ENCODE data around the gene ZNF276. TPM values are rescaled to one million over a fixed set of nuclear protein-coding genes. Genes with fewer than 3 reads are reported as not detected.
"Not testable (repeated sequence)": the region's sequence is repeated elsewhere in the genome, so short reads cannot be mapped to it uniquely, and the experiment has no call there.

Gene ZNF276
- 15.5 and 18.0 TPM in 2 replicates for total RNA-seq (2014; rRNA removed; shearing (Covaris generic))
- polyA plus RNA-seq (2014; cell fraction: nucleus; rRNA removed) = 131 and 135 TPM in 2 replicates

GRCh38 chr16:89720813-89721545 is at the start of gene ZNF276, which contains the start of gene VPS9D1:
TSS of gene ZNF276 (plus strand) at chr16:89721537. CDS start at chr16:89721641, 104 bp downstream.
TSS of gene VPS9D1 (minus strand) at chr16:89720898. CDS start at chr16:89720861, 37 bp downstream.
- DNase-seq (ENCODE audit: extremely low read depth, low read depth) = peak; percentile 79

- DNase-seq (ENCODE audit: extremely low read depth, low read depth) = not testable (repeated sequence)
These were observed 49.8 kb upstream of the ZNF276 start for GRCh38 chr16:89671565-89671964.

GRCh38 chr16:89672177-89672941 is 49.0 kb upstream of the ZNF276 start:
- no peak for DNase-seq (ENCODE audit: extremely low read depth, low read depth)

GRCh38 chr16:89678258-89678657 is 43.1 kb upstream of the ZNF276 start:
- no peak for DNase-seq (ENCODE audit: extremely low read depth, low read depth)

- no peak for DNase-seq (ENCODE audit: extremely low read depth, low read depth)
These were observed 35.4 kb upstream of the ZNF276 start for GRCh38 chr16:89685916-89686315.

GRCh38 chr16:89686520-89687091 is 34.7 kb upstream of the ZNF276 start, which contains the start of gene CDK10:
TSS of gene CDK10 (plus strand) at chr16:89686689. CDS start at chr16:89686711, 22 bp downstream.
- peak; percentile 87 for DNase-seq (ENCODE audit: extremely low read depth, low read depth)

GRCh38 chr16:89687092-89687940 is 34.0 kb upstream of the ZNF276 start:
- no peak for DNase-seq (ENCODE audit: extremely low read depth, low read depth)

- DNase-seq (ENCODE audit: extremely low read depth, low read depth) = no peak
These were observed 32.9 kb upstream of the ZNF276 start for GRCh38 chr16:89688395-89688794.

- DNase-seq (ENCODE audit: extremely low read depth, low read depth) = no peak
These were observed 32.2 kb upstream of the ZNF276 start for GRCh38 chr16:89689142-89689541.

GRCh38 chr16:89689621-89690020 is 31.7 kb upstream of the ZNF276 start:
- DNase-seq (ENCODE audit: extremely low read depth, low read depth) = not testable (repeated sequence)

- DNase-seq (ENCODE audit: extremely low read depth, low read depth) = no peak
These were observed 30.9 kb upstream of the ZNF276 start for GRCh38 chr16:89690392-89690901.

- no peak for DNase-seq (ENCODE audit: extremely low read depth, low read depth)
These were observed 29.9 kb upstream of the ZNF276 start for GRCh38 chr16:89691231-89691985.

GRCh38 chr16:89691986-89692569 is 29.3 kb upstream of the ZNF276 start:
- no peak for DNase-seq (ENCODE audit: extremely low read depth, low read depth)

- DNase-seq (ENCODE audit: extremely low read depth, low read depth) = no peak
These were observed 28.0 kb upstream of the ZNF276 start for GRCh38 chr16:89693289-89693731.

GRCh38 chr16:89693931-89694783 is 27.2 kb upstream of the ZNF276 start:
- no peak for DNase-seq (ENCODE audit: extremely low read depth, low read depth)

- DNase-seq (ENCODE audit: extremely low read depth, low read depth) = not testable (repeated sequence)
These were observed 26.6 kb upstream of the ZNF276 start for GRCh38 chr16:89694784-89695085.

GRCh38 chr16:89695086-89695874 is 26.1 kb upstream of the ZNF276 start:
- DNase-seq (ENCODE audit: extremely low read depth, low read depth) = no peak

Data from NCI-H460 (cell line).